Natural killer cell (primary cell): ENCODE results near the gene XXYLT1. TPM values are rescaled to one million over a fixed set of nuclear protein-coding genes. Genes with fewer than 3 reads are reported as not detected.

Source experiments
- ATAC-seq, 3 donors: fragments of 150-1000 bp in 2 of 3; fragments of 200-7000 bp in 1 of 3; cut with Tn5 transposase; 1 replicate in 1 of 3; 2 replicates in 2 of 3; pipeline ENCODE4 v1.10.0; 2021; ENCODE audit warnings: mild to moderate bottlenecking in 2 of 3, moderate library complexity in 2 of 3
- DNase-seq, 2 donors: peaks; one replicate each; pipeline versions ENCODE4 v3.0.0 to v3.0.0-alpha.2; 2013 to 2021; ENCODE audit warnings: mixed read lengths in 1 of 2
- H3K27ac ChIP-seq: one replicate; pipeline ENCODE4 v1.5.1; 2013; ENCODE audit warnings: mild to moderate bottlenecking, low read length
- H3K27me3 ChIP-seq: one replicate; pipeline ENCODE4 v1.6.1; 2013; ENCODE audit warnings: low read length; ENCODE audit not compliant: control insufficient read depth, insufficient read depth
- H3K36me3 ChIP-seq: one replicate; pipeline ENCODE4 v1.6.1; 2013; ENCODE audit warnings: low read length; ENCODE audit not compliant: control insufficient read depth, insufficient read depth
- H3K4me1 ChIP-seq: one replicate; pipeline ENCODE4 v1.6.1; 2013; ENCODE audit warnings: low read length; ENCODE audit not compliant: control insufficient read depth, insufficient read depth
- H3K4me3 ChIP-seq: one replicate; pipeline ENCODE4 v1.5.1; 2013; ENCODE audit warnings: low read length
- H3K9me3 ChIP-seq: one replicate; pipeline ENCODE4 v1.6.1; 2013; ENCODE audit warnings: low read length; ENCODE audit not compliant: control insufficient read depth, insufficient read depth
- H3K27ac Mint-ChIP-seq, 2 donors: one replicate each; pipeline ENCODE4 v1.8.0; 2022; ENCODE audit warnings: mild to moderate bottlenecking in 2 of 2, mixed read lengths in 2 of 2, moderate library complexity in 1 of 2
- H3K27me3 Mint-ChIP-seq, 2 donors: one replicate each; pipeline ENCODE4 v1.8.0; 2022; ENCODE audit warnings: low read depth in 2 of 2, mixed read lengths in 2 of 2
- H3K36me3 Mint-ChIP-seq: one replicate; pipeline ENCODE4 v1.8.0; 2022; ENCODE audit warnings: mixed read lengths
- H3K4me1 Mint-ChIP-seq, 2 donors: one replicate each; pipeline ENCODE4 v1.8.0; 2022; ENCODE audit warnings: mixed read lengths in 2 of 2
- H3K4me3 Mint-ChIP-seq: one replicate; pipeline ENCODE4 v1.8.0; 2022; ENCODE audit warnings: mild to moderate bottlenecking, moderate library complexity, mixed read lengths
- H3K9me3 Mint-ChIP-seq, 2 donors: one replicate each; pipeline ENCODE4 v1.8.0; 2022; ENCODE audit warnings: mixed read lengths in 2 of 2
- WGBS: methylation state at CpG from one replicate; pipeline ENCODE4 v1.1.7; 2013; ENCODE audit warnings: missing lambda C conversion rate; ENCODE audit not compliant: insufficient coverage; 5-methylcytosine and 5-hydroxymethylcytosine counted together
- intact Hi-C: fragments of 100-400 bp; cut with micrococcal nuclease; formaldehyde crosslinking; loops from one replicate; pipeline ENCODE4 v1.14.2; 2022
- total RNA-seq, 4 donors: library from RNA; stranded (reverse); fragments of 120-200 nt in 1 of 4; gene quantifications; one replicate each; pipeline versions ENCODE4 v1.2.3 to v1.2.4, GENCODE V29; 2013 to 2022
- TF ChIP-seq, protein P1 (sequence below): fragments of 200-600 bp; IDR thresholded peaks from one replicate; pipeline ENCODE4 v1.8.0; 2022; ENCODE audit warnings: antibody characterized with exemption

XXYLT1 gene
- total RNA-seq, 3 donors from 2014 or later (not counting 1 experiment from before 2014, with no cell fraction given), result 8.7 to 13.6 (median 10.2) TPM

DNA sequence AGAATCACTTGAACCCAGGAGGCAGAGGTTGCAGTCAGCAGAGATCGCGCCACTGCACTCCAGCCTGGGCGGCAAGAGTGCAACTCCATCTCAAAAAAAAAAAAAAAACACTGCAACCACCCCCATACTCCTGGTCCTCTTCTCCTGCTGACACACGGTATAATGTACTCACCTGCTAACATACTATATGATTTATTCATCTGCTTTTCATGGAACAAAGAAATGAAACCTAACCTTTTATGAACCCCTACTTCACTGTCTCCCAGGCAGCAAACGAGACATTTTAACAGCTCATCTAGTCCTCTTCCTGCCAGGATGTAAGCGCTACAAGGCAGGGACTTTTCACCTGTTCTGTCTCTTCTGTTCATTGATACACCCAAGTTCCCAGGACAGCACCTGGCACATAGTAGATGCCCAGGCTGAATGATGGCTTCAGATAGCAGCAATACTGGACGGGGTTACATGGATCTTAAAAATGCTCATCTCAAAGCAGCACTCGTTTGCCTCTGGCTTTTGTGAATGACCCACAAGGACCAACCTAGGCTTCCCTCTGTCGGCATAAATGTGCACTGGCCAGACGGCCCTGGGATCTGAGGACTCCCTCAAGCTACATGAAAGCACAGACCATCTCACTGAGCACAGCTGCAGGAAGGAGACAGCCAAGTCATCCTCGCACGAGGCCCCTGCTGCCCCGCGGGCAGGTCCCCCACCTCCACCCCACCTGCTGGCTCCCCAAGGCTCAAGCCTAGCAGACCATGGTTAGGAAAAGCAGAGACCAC is 20.3 kb downstream of the XXYLT1 start:
- no peaks in the 10 kb centered on the region for H3K9me3 Mint-ChIP-seq
- Histone ChIP-seq H3K4me3 (no peak overlapping the region), H3K36me3 (no peaks in the 10 kb centered on the region), H3K4me1 (peaks cover 12% of the 10 kb centered on the region), H3K9me3 (no peaks in the 10 kb centered on the region), H3K27ac (no peak overlapping the region), H3K27me3 (no peaks in the 10 kb centered on the region)
- H3K4me1 Mint-ChIP-seq, result peaks cover 25 to 30% of the 10 kb centered on the region in 2 donors
- TF ChIP-seq, protein P1, sequence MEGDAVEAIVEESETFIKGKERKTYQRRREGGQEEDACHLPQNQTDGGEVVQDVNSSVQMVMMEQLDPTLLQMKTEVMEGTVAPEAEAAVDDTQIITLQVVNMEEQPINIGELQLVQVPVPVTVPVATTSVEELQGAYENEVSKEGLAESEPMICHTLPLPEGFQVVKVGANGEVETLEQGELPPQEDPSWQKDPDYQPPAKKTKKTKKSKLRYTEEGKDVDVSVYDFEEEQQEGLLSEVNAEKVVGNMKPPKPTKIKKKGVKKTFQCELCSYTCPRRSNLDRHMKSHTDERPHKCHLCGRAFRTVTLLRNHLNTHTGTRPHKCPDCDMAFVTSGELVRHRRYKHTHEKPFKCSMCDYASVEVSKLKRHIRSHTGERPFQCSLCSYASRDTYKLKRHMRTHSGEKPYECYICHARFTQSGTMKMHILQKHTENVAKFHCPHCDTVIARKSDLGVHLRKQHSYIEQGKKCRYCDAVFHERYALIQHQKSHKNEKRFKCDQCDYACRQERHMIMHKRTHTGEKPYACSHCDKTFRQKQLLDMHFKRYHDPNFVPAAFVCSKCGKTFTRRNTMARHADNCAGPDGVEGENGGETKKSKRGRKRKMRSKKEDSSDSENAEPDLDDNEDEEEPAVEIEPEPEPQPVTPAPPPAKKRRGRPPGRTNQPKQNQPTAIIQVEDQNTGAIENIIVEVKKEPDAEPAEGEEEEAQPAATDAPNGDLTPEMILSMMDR, result no peak
- ATAC-seq (peak; percentile 33 to 61 (median 42)), DNase-seq (peak; percentile 13 to 28)
- H3K27ac Mint-ChIP-seq, result no peak overlapping the region
- intact Hi-C loops, result no loop called here
- 38% methylated on average over 14 of the region's 14 CpGs for WGBS
- no peaks in the 10 kb centered on the region for H3K36me3 Mint-ChIP-seq
- H3K27me3 Mint-ChIP-seq, result no peaks in the 10 kb centered on the region
- no peak overlapping the region for H3K4me3 Mint-ChIP-seq

DNA sequence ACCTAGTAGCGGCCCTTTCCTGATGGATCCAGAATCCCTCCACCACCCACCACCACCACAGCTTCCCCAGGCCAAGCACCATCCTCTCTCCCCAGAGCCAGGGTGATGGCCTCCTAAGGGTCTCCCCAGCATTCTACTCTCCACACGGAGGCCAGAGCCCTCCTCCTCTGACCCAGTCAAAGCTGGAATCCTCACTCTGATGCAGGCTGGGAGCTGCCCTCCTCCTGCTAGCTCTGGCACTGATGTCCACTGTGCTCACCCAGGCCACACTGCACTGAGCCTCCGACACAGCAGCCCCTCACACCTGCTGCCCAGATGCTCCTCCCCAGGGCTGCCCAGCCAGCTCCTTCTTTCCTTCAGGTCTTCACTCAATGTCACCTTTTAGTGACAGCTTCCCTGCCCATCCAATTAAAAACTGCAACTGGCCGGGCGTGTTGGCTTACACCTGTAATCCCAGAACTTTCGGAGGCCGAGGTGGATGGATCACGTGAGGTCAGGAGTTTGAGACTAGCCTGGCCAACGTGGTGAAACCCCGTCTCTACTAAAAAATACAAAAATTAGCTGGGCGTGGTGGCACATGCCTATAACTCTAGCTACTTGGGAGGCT is 21.0 kb downstream of the XXYLT1 start:
- peaks cover 26 to 30% of the 10 kb centered on the region in 2 donors for H3K4me1 Mint-ChIP-seq
- Histone ChIP-seq H3K36me3 (no peaks in the 10 kb centered on the region), H3K27me3 (no peaks in the 10 kb centered on the region), H3K27ac (no peak overlapping the region), H3K9me3 (no peaks in the 10 kb centered on the region), H3K4me3 (no peak overlapping the region), H3K4me1 (peaks cover 12% of the 10 kb centered on the region)
- 95% methylated on average over 11 of the region's 11 CpGs for WGBS
- ATAC-seq (no peak), DNase-seq (peak in 1 of 2 donors; percentile 4)
- intact Hi-C loops, result no loop called here
- H3K4me3 Mint-ChIP-seq, result no peak overlapping the region
- H3K36me3 Mint-ChIP-seq, result no peaks in the 10 kb centered on the region
- TF ChIP-seq, protein P1, result no peak
- no peaks in the 10 kb centered on the region for H3K27me3 Mint-ChIP-seq
- no peaks in the 10 kb centered on the region for H3K9me3 Mint-ChIP-seq
- no peak overlapping the region for H3K27ac Mint-ChIP-seq

DNA sequence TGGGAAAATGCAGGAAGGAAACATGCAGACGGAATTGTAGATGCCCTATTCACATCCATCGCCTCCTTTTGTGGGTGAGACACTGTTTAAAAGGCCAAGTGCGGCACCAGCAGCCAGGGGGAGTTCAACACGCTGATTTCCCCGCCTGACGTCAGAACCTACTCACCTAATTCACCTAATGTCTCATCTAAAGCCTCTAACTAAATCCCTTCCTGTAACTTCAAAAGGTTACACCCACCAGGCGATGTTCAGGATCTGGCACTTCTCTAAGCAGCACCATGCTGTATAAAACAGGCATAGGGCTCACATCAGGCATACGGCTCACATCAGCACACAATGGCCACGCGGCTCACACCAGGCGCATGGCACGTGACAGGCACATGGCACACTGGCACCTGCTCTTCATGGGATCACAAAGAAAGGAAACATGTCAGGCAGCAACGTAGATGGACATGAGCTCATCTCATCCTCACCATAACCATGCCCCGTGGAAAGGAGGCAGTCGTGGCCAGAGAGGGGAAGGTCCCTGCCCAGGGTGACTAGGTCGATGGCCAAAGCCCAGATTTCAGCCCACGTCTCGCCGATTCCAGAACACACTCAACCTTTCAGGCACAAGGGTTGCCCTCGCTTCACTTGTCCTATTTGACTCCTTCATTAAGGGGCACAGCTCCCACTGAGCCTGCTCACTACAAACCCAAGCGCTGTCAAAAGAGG is 21.7 kb downstream of the XXYLT1 start:
- DNase-seq (peak in 1 of 2 donors; percentile 7), ATAC-seq (no peak)
- TF ChIP-seq, protein P1, result no peak
- H3K27ac Mint-ChIP-seq, result no peak overlapping the region
- 95% methylated on average over 21 of the region's 21 CpGs for WGBS
- H3K36me3 Mint-ChIP-seq, result no peaks in the 10 kb centered on the region
- H3K4me3 Mint-ChIP-seq, result no peak overlapping the region
- Histone ChIP-seq H3K36me3 (no peaks in the 10 kb centered on the region), H3K4me1 (peaks cover 12% of the 10 kb centered on the region), H3K4me3 (no peak overlapping the region), H3K9me3 (no peaks in the 10 kb centered on the region), H3K27me3 (no peaks in the 10 kb centered on the region), H3K27ac (no peak overlapping the region)
- no peaks in the 10 kb centered on the region for H3K27me3 Mint-ChIP-seq
- intact Hi-C loops, result no loop called here
- H3K4me1 Mint-ChIP-seq, result peaks cover 26 to 30% of the 10 kb centered on the region in 2 donors
- H3K9me3 Mint-ChIP-seq, result no peaks in the 10 kb centered on the region
